VCaP (cell line): Measurements from ENCODE around the gene MBOAT1.

ENCODE experiments used
- H3K27ac ChIP-seq: fragments of 450-650 bp; 2 replicates; pipeline ENCODE4 v1.5.1; 2017
- TF ChIP-seq, protein P1 (sequence below): fragments of 450-650 bp; conservative IDR thresholded peaks from 2 replicates; pipeline ENCODE4 v1.5.1; 2017; ENCODE audit warnings: mild to moderate bottlenecking, moderate library complexity

Gene MBOAT1

GRCh38 chr6:20238688-20239587, 26.7 kb upstream of the MBOAT1 start:
- TF ChIP-seq, protein P1, sequence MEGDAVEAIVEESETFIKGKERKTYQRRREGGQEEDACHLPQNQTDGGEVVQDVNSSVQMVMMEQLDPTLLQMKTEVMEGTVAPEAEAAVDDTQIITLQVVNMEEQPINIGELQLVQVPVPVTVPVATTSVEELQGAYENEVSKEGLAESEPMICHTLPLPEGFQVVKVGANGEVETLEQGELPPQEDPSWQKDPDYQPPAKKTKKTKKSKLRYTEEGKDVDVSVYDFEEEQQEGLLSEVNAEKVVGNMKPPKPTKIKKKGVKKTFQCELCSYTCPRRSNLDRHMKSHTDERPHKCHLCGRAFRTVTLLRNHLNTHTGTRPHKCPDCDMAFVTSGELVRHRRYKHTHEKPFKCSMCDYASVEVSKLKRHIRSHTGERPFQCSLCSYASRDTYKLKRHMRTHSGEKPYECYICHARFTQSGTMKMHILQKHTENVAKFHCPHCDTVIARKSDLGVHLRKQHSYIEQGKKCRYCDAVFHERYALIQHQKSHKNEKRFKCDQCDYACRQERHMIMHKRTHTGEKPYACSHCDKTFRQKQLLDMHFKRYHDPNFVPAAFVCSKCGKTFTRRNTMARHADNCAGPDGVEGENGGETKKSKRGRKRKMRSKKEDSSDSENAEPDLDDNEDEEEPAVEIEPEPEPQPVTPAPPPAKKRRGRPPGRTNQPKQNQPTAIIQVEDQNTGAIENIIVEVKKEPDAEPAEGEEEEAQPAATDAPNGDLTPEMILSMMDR = no peak
- H3K27ac ChIP-seq = no peak overlapping the region

- TF ChIP-seq, protein P1 = no peak
- no peak overlapping the region for H3K27ac ChIP-seq
These were observed 25.6 kb upstream of the MBOAT1 start for GRCh38 chr6:20237677-20238460.

- H3K27ac ChIP-seq = no peak overlapping the region
- TF ChIP-seq, protein P1 = no peak
These were observed 24.8 kb upstream of the MBOAT1 start for GRCh38 chr6:20236909-20237600.

DNA sequence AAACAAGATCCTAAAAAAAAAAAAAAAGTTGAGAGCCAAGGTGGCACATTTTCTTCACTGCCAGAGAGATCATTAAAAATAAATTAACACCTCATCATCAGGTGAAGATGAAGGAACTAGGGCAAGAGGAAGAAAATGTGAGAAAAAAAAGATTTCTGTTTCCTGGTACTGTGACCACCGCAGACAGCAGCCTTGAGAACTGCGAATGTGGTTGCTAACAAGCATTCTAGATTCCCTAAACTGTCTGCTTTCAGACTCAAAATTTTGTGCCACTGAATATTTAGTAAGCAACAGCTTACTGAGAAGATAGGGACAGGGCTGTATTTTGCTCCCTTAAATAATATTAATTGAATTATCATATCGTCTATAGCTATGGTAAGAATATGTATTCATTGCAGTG, 24.1 kb upstream of the MBOAT1 start:
- TF ChIP-seq, protein P1 = no peak
- no peak overlapping the region for H3K27ac ChIP-seq

GRCh38 chr6:20235041-20235440, 22.8 kb upstream of the MBOAT1 start:
- TF ChIP-seq, protein P1 = no peak
- H3K27ac ChIP-seq = no peak overlapping the region

GRCh38 chr6:20234136-20234535, 21.9 kb upstream of the MBOAT1 start:
- no peak overlapping the region for H3K27ac ChIP-seq
- TF ChIP-seq, protein P1 = no peak
